K562 (cell line): ENCODE data around the gene DESI1. TPM values are rescaled to one million over a fixed set of nuclear protein-coding genes. Genes with fewer than 3 reads are reported as not detected.

Experiments
- ATAC-seq: fragments of 200-7000 bp; cut with Tn5 transposase; 3 replicates; pipeline ENCODE4 v1.9.1; 2020; ENCODE audit warnings: moderate library complexity
- BruUV-seq: library from RNA; stranded (reverse); fragments of 400-500 nt; replicated peaks from 2 replicates; lab custom pipeline; 2021; lab: Mats Ljungman, UMichigan
- CTCF ChIA-PET: fragments of 300-600 bp; formaldehyde crosslinking; extraction: SDS; loops from one replicate; lab custom pipeline; 2021; ENCODE audit warnings: low intra/inter-chr PET ratio; lab: Yijun Ruan, JAX
- POLR2A ChIA-PET: fragments of 300-600, 350-650 bp; sonication (Branson Sonifier 250); formaldehyde crosslinking; extraction: SDS; loops from one replicate; lab custom pipeline; 2021; ENCODE audit warnings: antibody characterized with exemption, inconsistent platforms; lab: Yijun Ruan, JAX
- DNase-seq, 4 experiments: peaks; one replicate each; pipeline versions ENCODE4 v3.0.0 to v3.0.0-alpha.2; 2011 to 2018; ENCODE audit warnings: low spot score in 3 of 4, mixed read lengths in 3 of 4; ENCODE audit errors: extremely low read depth in 1 of 4
- FAIRE-seq: peaks from 2 replicates; lab custom pipeline; 2011; peaks lifted over from hg19 to GRCh38; lab: Jason Lieb, UNC
- H2AFZ ChIP-seq: 2 replicates; pipeline ENCODE4 v1.6.0; 2011; ENCODE audit warnings: low read depth, low read length, control low read depth, inconsistent platforms
- H3K27ac ChIP-seq: fragments of 200-600 bp; 3 replicates; pipeline ENCODE4 v1.8.0; 2011; ENCODE audit warnings: low read depth, mild to moderate bottlenecking, control low read depth, inconsistent platforms, low read length, moderate library complexity, mixed read lengths; ENCODE audit errors: extremely low read depth
- H3K27me3 ChIP-seq, 2 experiments: fragments of 300-600 bp in 1 of 2; 2 replicates in 1 of 2; 3 replicates in 1 of 2; pipeline versions ENCODE4 v1.6.0 to v1.8.0; 2011; ENCODE audit warnings: inconsistent platforms in 2 of 2, low read length in 2 of 2, mild to moderate bottlenecking in 1 of 2, mixed read lengths in 1 of 2, moderate library complexity in 1 of 2; ENCODE audit not compliant: control insufficient read depth in 2 of 2, insufficient read depth in 2 of 2
- H3K36me3 ChIP-seq: fragments of 300-600 bp; 3 replicates; pipeline ENCODE4 v1.8.0; 2011; ENCODE audit warnings: mild to moderate bottlenecking, low read length, inconsistent platforms; ENCODE audit not compliant: control insufficient read depth, insufficient read depth
- H3K4me1 ChIP-seq, 2 experiments: fragments of 200-600 bp in 1 of 2; replicated peaks in 1 of 2; 2 replicates in 1 of 2; 3 replicates in 1 of 2; pipeline versions ENCODE4 v1.5.1 to v1.8.0; 2011; ENCODE audit warnings: inconsistent platforms in 2 of 2, low read length in 2 of 2, mild to moderate bottlenecking in 1 of 2, mixed read lengths in 1 of 2, moderate library complexity in 1 of 2; ENCODE audit not compliant: control insufficient read depth in 2 of 2, insufficient read depth in 2 of 2
- H3K4me2 ChIP-seq: 2 replicates; pipeline ENCODE4 v1.6.1; 2011; ENCODE audit warnings: low read length, control low read depth, inconsistent platforms, mixed read lengths; ENCODE audit not compliant: insufficient read depth
- H3K4me3 ChIP-seq: fragments of 200-600 bp; sonication (generic), shearing (Covaris generic); 2 replicates; pipeline ENCODE4 v1.5.1; 2016; ENCODE audit warnings: control low read depth, inconsistent platforms
- H3K79me2 ChIP-seq: fragments of 200-600 bp; 3 replicates; pipeline ENCODE4 v1.8.0; 2011; ENCODE audit warnings: low read length, inconsistent platforms; ENCODE audit not compliant: control insufficient read depth, insufficient read depth
- H3K9ac ChIP-seq, 2 experiments: 2 replicates each; pipeline versions ENCODE4 v1.6.0 to v1.6.1; 2011; ENCODE audit warnings: low read depth in 2 of 2, low read length in 2 of 2, control low read depth in 1 of 2, inconsistent platforms in 1 of 2, mild to moderate bottlenecking in 1 of 2, mixed read lengths in 1 of 2; ENCODE audit not compliant: insufficient read depth in 1 of 2
- H3K9me1 ChIP-seq: one replicate; pipeline ENCODE4 v1.6.0; 2011; ENCODE audit warnings: inconsistent platforms, mild to moderate bottlenecking, low read length, moderate library complexity; ENCODE audit not compliant: control insufficient read depth, insufficient read depth
- H3K9me3 ChIP-seq: replicated peaks from 2 replicates; pipeline ENCODE4 v1.5.1; 2011; ENCODE audit warnings: low read depth, low read length, inconsistent platforms; ENCODE audit not compliant: control insufficient read depth, insufficient read depth
- H4K20me1 ChIP-seq: replicated peaks from 2 replicates; pipeline ENCODE4 v1.6.1; 2011; ENCODE audit warnings: low read length, inconsistent platforms, mixed read lengths; ENCODE audit not compliant: control insufficient read depth, insufficient read depth
- CSDE1 ChIP-seq, 2 experiments: fragments of 450-650 bp; IDR thresholded peaks; 2 replicates each; pipeline ENCODE4 v1.6.1; 2016; ENCODE audit warnings: mild to moderate bottlenecking in 1 of 2
- KLF16 ChIP-seq: IDR thresholded peaks from 2 replicates; pipeline ENCODE4 v1.6.1; 2016; ENCODE audit warnings: antibody characterized with exemption
- MAZ ChIP-seq, 2 experiments: fragments of 450-650 bp in 1 of 2; sonication (generic) in 1 of 2; formaldehyde crosslinking; IDR thresholded peaks in 1 of 2; conservative IDR thresholded peaks in 1 of 2; 2 replicates each; pipeline versions ENCODE4 v1.4.0 to v1.5.0; 2020; ENCODE audit warnings: mild to moderate bottlenecking in 1 of 2, missing genetic modification reagents in 1 of 2
- MYC ChIP-seq, 2 experiments: fragments of 250-450 bp in 1 of 2; sonication (Bioruptor Pico) in 1 of 2; IDR thresholded peaks; 2 replicates each; pipeline versions ENCODE4 v1.5.1 to v1.6.1; 2012 to 2021; ENCODE audit warnings: low read depth in 2 of 2, borderline replicate concordance in 1 of 2, improper control_type of control experiment in 1 of 2, low read length in 1 of 2, mild to moderate bottlenecking in 1 of 2, moderate library complexity in 1 of 2
- NCOA1 ChIP-seq: fragments of 450-650 bp; IDR thresholded peaks from 2 replicates; pipeline ENCODE4 v1.6.1; 2016; ENCODE audit warnings: low read depth
- NR4A1 ChIP-seq, 2 experiments: fragments of 250-450 bp in 1 of 2; fragments of 450-650 bp in 1 of 2; sonication (Bioruptor Pico) in 1 of 2; IDR thresholded peaks; 2 replicates each; pipeline versions ENCODE4 v1.4.0 to v1.6.1; 2016 to 2020; ENCODE audit warnings: mild to moderate bottlenecking in 2 of 2, missing compliant biosample characterization in 1 of 2, missing genetic modification characterization in 1 of 2, moderate library complexity in 1 of 2
- PHF8 ChIP-seq: fragments of 200-600 bp; sonication (generic); IDR thresholded peaks from 2 replicates; pipeline ENCODE4 v1.6.1; 2012; ENCODE audit warnings: mixed run types, mild to moderate bottlenecking, inconsistent platforms, low read length, moderate library complexity, borderline replicate concordance
- SMAD4 ChIP-seq: fragments of 250-450 bp; sonication (Bioruptor Pico); conservative IDR thresholded peaks from 2 replicates; pipeline ENCODE4 v1.8.0; 2021; ENCODE audit warnings: inconsistent platforms, mild to moderate bottlenecking, moderate library complexity
- SREBF1 ChIP-seq: fragments of 150-350 bp; IDR thresholded peaks from 2 replicates; pipeline ENCODE4 v1.6.1; 2014; ENCODE audit warnings: antibody characterized with exemption, low read depth, low read length, borderline replicate concordance
- TEAD2 ChIP-seq: fragments of 450-650 bp; IDR thresholded peaks from 2 replicates; pipeline ENCODE4 v1.6.1; 2016; ENCODE audit warnings: missing genetic modification characterization, control low read depth, missing compliant biosample characterization
- THRA ChIP-seq: fragments of 450-650 bp; IDR thresholded peaks from 2 replicates; pipeline ENCODE4 v1.6.1; 2017; ENCODE audit warnings: mild to moderate bottlenecking, moderate library complexity
- ZFP30 ChIP-seq: fragments of 250-450 bp; sonication (Bioruptor Pico); IDR thresholded peaks from 2 replicates; pipeline ENCODE4 v1.8.0; 2022; ENCODE audit warnings: moderate library complexity, mild to moderate bottlenecking, inconsistent platforms, borderline replicate concordance
- ZMIZ1 ChIP-seq, 2 experiments: fragments of 150-350 bp in 1 of 2; IDR thresholded peaks; 2 replicates each; pipeline ENCODE4 v1.6.1; 2012 to 2016; ENCODE audit warnings: low read depth in 2 of 2, low read length in 2 of 2, mild to moderate bottlenecking in 1 of 2, moderate library complexity in 1 of 2
- ZNF217 ChIP-seq: sonication (generic); formaldehyde crosslinking; IDR thresholded peaks from 2 replicates; pipeline ENCODE4 v1.8.0; 2022; ENCODE audit warnings: mild to moderate bottlenecking, missing genetic modification reagents
- ZNF24 ChIP-seq: fragments of 450-650 bp; IDR thresholded peaks from 2 replicates; pipeline ENCODE4 v1.6.1; 2016
- ZNF512 ChIP-seq: IDR thresholded peaks from 2 replicates; pipeline ENCODE4 v1.6.1; 2016; ENCODE audit warnings: missing genetic modification characterization, missing compliant biosample characterization
- ZNF707 ChIP-seq: fragments of 250-450 bp; sonication (Bioruptor Pico); conservative IDR thresholded peaks from 2 replicates; pipeline ENCODE4 v1.8.0; 2022; ENCODE audit warnings: inconsistent platforms, mild to moderate bottlenecking, moderate library complexity
- WGBS: fragments of 100-300 bp; shearing (Covaris generic); methylation state at CpG from one replicate; pipeline ENCODE4 v1.1.6; 2016; ENCODE audit warnings: low coverage, mixed read lengths; ENCODE audit not compliant: insufficient coverage; ENCODE audit errors: missing lambda C conversion rate; 5-methylcytosine and 5-hydroxymethylcytosine counted together
- in situ Hi-C: fragments of 300-500 bp; cut with MboI; formaldehyde crosslinking; loops from 4 replicates; pipeline ENCODE4 v1.15.0; 2018; ENCODE audit warnings: inconsistent platforms, mixed read lengths
- intact Hi-C: fragments of 100-400 bp; cut with micrococcal nuclease; formaldehyde crosslinking; loops from 2 replicates; pipeline ENCODE4 v1.14.2; 2022
- polyA plus RNA-seq, 8 experiments: library from polyadenylated mRNA; depleted of rRNA in 4 of 8; stranded (reverse) in 5 of 8; unstranded in 3 of 8; fragments of >200 nt; fragmentation: Nextera tagmentation in 2 of 8; fragmentation: Illumina TruSeq in 1 of 8; extraction: Ambion mirVana in 2 of 8; extraction: Trizol in 1 of 8; gene quantifications; 2 replicates each; pipeline versions ENCODE4 v1.2.1 to v1.2.3, GENCODE V29; 2011 to 2014; ENCODE audit warnings: inconsistent platforms in 1 of 8, missing spikeins in 1 of 8
- total RNA-seq, 7 experiments: library from RNA; depleted of rRNA in 6 of 7; stranded (reverse); fragments of >200 nt in 6 of 7; fragmentation: Illumina TruSeq in 2 of 7; extraction: Trizol in 2 of 7; gene quantifications; 2 replicates each; pipeline versions ENCODE4 v1.2.1 to v1.2.3, GENCODE V29; 2011 to 2021; ENCODE audit warnings: low replicate concordance in 1 of 7

DESI1 gene
- total and polyA plus RNA-seq, 9 of the 15 experiments (the other 6 are each of a cell fraction or from before 2014, with no cell fraction given): 7.2 to 45.9 (median 29.8) TPM

GRCh38 chr22:41657709-41658108 lies 36.9 kb upstream of the DESI1 start:
- DNase-seq (no peak), FAIRE-seq (no peak), ATAC-seq (no peak)
- intact Hi-C loops (no loop called here), in situ Hi-C loops (no loop called here)
- H3K4me3 ChIP-seq: no peak overlapping the region
- H3K9me1 ChIP-seq: no peaks in the 10 kb centered on the region
- ChIA-PET CTCF (no interaction called here), POLR2A (interaction anchor here (0.5 kb wide), 1 partner anchor 137 kb away, joined by 4 read pairs; no protein-coding TSS in a partner anchor)
- no peak overlapping the region for H3K4me2 ChIP-seq
- H3K9ac ChIP-seq: no peak overlapping the region
- no peaks in the 10 kb centered on the region for H3K79me2 ChIP-seq
- no peaks in the 10 kb centered on the region for H3K4me1 ChIP-seq
- H4K20me1 ChIP-seq: no peaks in the 10 kb centered on the region
- peaks cover 91% of the 10 kb centered on the region for H3K36me3 ChIP-seq
- no peak overlapping the region for H2AFZ ChIP-seq
- no peak overlapping the region for H3K27ac ChIP-seq
- H3K9me3 ChIP-seq: no peaks in the 10 kb centered on the region
- WGBS: 98% methylated on average over 6 of the region's 6 CpGs
- no peaks in the 10 kb centered on the region for H3K27me3 ChIP-seq
- BruUV-seq: no TSS peak
- TF ChIP-seq CSDE1 (IDR thresholded peaks at IDR 0.05) (no peak), SMAD4 (no peak), MYC (IDR thresholded peaks at IDR 0.05; ENCODE audit: low read depth, low read length) (no peak), MYC (CRISPR knock-in tag; IDR thresholded peaks at IDR 0.05; ENCODE audit: borderline replicate concordance, low read depth) (no peak), ZFP30 (CRISPR knock-in tag) (no peak), ZNF217 (CRISPR knock-in tag) (no peak), TEAD2 (tag) (no peak), ZNF707 (CRISPR knock-in tag) (no peak), MAZ (CRISPR knock-in tag; conservative IDR thresholded peaks at IDR 0.05 in 1 of 2, IDR thresholded peaks at IDR 0.05 in 1 of 2) (no peak), PHF8 (no peak), ZMIZ1 (IDR thresholded peaks at IDR 0.05; ENCODE audit: low read depth in 2 of 2, low read length in 2 of 2) (no peak), ZNF24 (no peak), THRA (no peak), ZNF512 (tag) (no peak), SREBF1 (no peak), NR4A1 (CRISPR knock-in tag; IDR thresholded peaks at IDR 0.05) (no peak), NR4A1 (tag; IDR thresholded peaks at IDR 0.05) (no peak), KLF16 (no peak), NCOA1 (no peak)
